Skeletal muscle tissue (tissue), 4 donors: ENCODE data around the gene HSPB7. TPM values are rescaled to one million over a fixed set of nuclear protein-coding genes. Genes with fewer than 3 reads are reported as not detected.
"Not testable (repeated sequence)": the region's sequence is repeated elsewhere in the genome, so short reads cannot be mapped to it uniquely, and the experiment has no call there.

Experiments
- H3K27ac ChIP-seq: one replicate; pipeline ENCODE4 v1.7.0; 2013; ENCODE audit warnings: mild to moderate bottlenecking, low read depth, low read length, inconsistent platforms
- H3K27me3 ChIP-seq, 3 donors: one replicate each; pipeline ENCODE4 v1.7.0; 2013; ENCODE audit warnings: low read length in 3 of 3; ENCODE audit not compliant: control insufficient read depth in 3 of 3, insufficient read depth in 3 of 3
- H3K36me3 ChIP-seq, 3 donors: one replicate each; pipeline ENCODE4 v1.7.0; 2013; ENCODE audit warnings: low read length in 3 of 3; ENCODE audit not compliant: control insufficient read depth in 3 of 3, insufficient read depth in 3 of 3
- H3K4me1 ChIP-seq, 3 donors: one replicate each; pipeline ENCODE4 v1.7.0; 2013; ENCODE audit warnings: low read length in 3 of 3, mild to moderate bottlenecking in 3 of 3; ENCODE audit not compliant: control insufficient read depth in 3 of 3, insufficient read depth in 3 of 3
- H3K4me3 ChIP-seq, 3 donors: one replicate each; pipeline ENCODE4 v1.7.0; 2013; ENCODE audit warnings: low read length in 3 of 3
- H3K9ac ChIP-seq, 3 donors: one replicate each; pipeline ENCODE4 v1.7.0; 2013; ENCODE audit warnings: low read length in 3 of 3, mild to moderate bottlenecking in 3 of 3, moderate library complexity in 2 of 3, low read depth in 1 of 3
- H3K9me3 ChIP-seq, 3 donors: one replicate each; pipeline ENCODE4 v1.7.0; 2013; ENCODE audit warnings: low read length in 3 of 3; ENCODE audit not compliant: control insufficient read depth in 3 of 3
- total RNA-seq: library from RNA; depleted of rRNA; stranded (reverse); fragments of >200 nt; gene quantifications from one replicate; pipeline ENCODE4 v1.2.3, GENCODE V29; 2014
- donor health status: Osteomylitis.

Gene HSPB7
- total RNA-seq, 1 donor from 2014 or later, result 5.7 TPM

GRCh38 chr1:16009678-16010077 is 8.2 kb downstream of the HSPB7 start:
- Histone ChIP-seq H3K9ac (no peak overlapping the region), H3K27ac (peak overlapping the region; percentile 0), H3K4me3 (no peak overlapping the region), H3K36me3 (no peaks in the 10 kb centered on the region), H3K9me3 (no peaks in the 10 kb centered on the region), H3K27me3 (no peaks in the 10 kb centered on the region), H3K4me1 (peaks cover 16 to 24% (median 22%) of the 10 kb centered on the region in 3 donors)

GRCh38 chr1:16009030-16009460 is 8.8 kb downstream of the HSPB7 start:
- H3K27ac ChIP-seq, result peak overlapping the region; percentile 0
- no peaks in the 10 kb centered on the region for H3K27me3 ChIP-seq
- H3K36me3 ChIP-seq, result no peaks in the 10 kb centered on the region
- H3K9me3 ChIP-seq, result no peaks in the 10 kb centered on the region
- H3K4me3 ChIP-seq, result no peak overlapping the region
- H3K9ac ChIP-seq, result peak overlapping the region in 1 of 3 donors; percentile 27
- peaks cover 10 to 18% (median 16%) of the 10 kb centered on the region in 3 donors for H3K4me1 ChIP-seq

GRCh38 chr1:16007671-16008341 is 10.0 kb downstream of the HSPB7 start:
- H3K4me1 ChIP-seq, result peaks cover 4 to 8% (median 6%) of the 10 kb centered on the region in 3 donors
- H3K27me3 ChIP-seq, result no peaks in the 10 kb centered on the region
- no peak overlapping the region for H3K9ac ChIP-seq
- no peak overlapping the region for H3K27ac ChIP-seq
- H3K36me3 ChIP-seq, result no peaks in the 10 kb centered on the region
- H3K4me3 ChIP-seq, result no peak overlapping the region
- no peaks in the 10 kb centered on the region for H3K9me3 ChIP-seq

- Histone ChIP-seq H3K9ac (no peak overlapping the region), H3K36me3 (no peaks in the 10 kb centered on the region), H3K4me1 (no peaks in the 10 kb centered on the region), H3K4me3 (no peak overlapping the region), H3K9me3 (no peaks in the 10 kb centered on the region), H3K27ac (no peak overlapping the region), H3K27me3 (no peaks in the 10 kb centered on the region)
Measured at GRCh38 chr1:16006552-16007485, 11.0 kb downstream of the HSPB7 start.

GRCh38 chr1:16006010-16006409 is 11.8 kb downstream of the HSPB7 start:
- Histone ChIP-seq H3K9ac (peak overlapping the region in 1 of 3 donors; percentile 3), H3K4me3 (no peak overlapping the region), H3K4me1 (no peaks in the 10 kb centered on the region), H3K27ac (no peak overlapping the region), H3K27me3 (no peaks in the 10 kb centered on the region), H3K36me3 (no peaks in the 10 kb centered on the region), H3K9me3 (no peaks in the 10 kb centered on the region)

GRCh38 chr1:16005597-16005996 is 12.2 kb downstream of the HSPB7 start:
- Histone ChIP-seq H3K36me3 (no peaks in the 10 kb centered on the region), H3K4me3 (no peak overlapping the region), H3K27ac (no peak overlapping the region), H3K27me3 (no peaks in the 10 kb centered on the region), H3K4me1 (no peaks in the 10 kb centered on the region), H3K9me3 (no peaks in the 10 kb centered on the region), H3K9ac (no peak overlapping the region)

GRCh38 chr1:16001274-16001673 is 16.6 kb downstream of the HSPB7 start:
- H3K27me3 ChIP-seq, H3K27ac ChIP-seq, H3K36me3 ChIP-seq, H3K4me3 ChIP-seq, H3K4me1 ChIP-seq, H3K9me3 ChIP-seq, H3K9ac ChIP-seq: not testable (repeated sequence)

GRCh38 chr1:15998929-15999328 is 18.9 kb downstream of the HSPB7 start:
- no peaks in the 10 kb centered on the region for H3K27me3 ChIP-seq
- H3K9me3 ChIP-seq, result no peaks in the 10 kb centered on the region
- H3K4me1 ChIP-seq, result no peaks in the 10 kb centered on the region
- no peak overlapping the region for H3K9ac ChIP-seq
- H3K27ac ChIP-seq, result no peak overlapping the region
- no peaks in the 10 kb centered on the region for H3K36me3 ChIP-seq
- no peak overlapping the region for H3K4me3 ChIP-seq

- Histone ChIP-seq H3K27me3 (no peaks in the 10 kb centered on the region), H3K4me3 (no peak overlapping the region), H3K9ac (no peak overlapping the region), H3K4me1 (no peaks in the 10 kb centered on the region), H3K9me3 (no peaks in the 10 kb centered on the region), H3K27ac (no peak overlapping the region), H3K36me3 (no peaks in the 10 kb centered on the region)
Measured at GRCh38 chr1:15997637-15998280, 20.1 kb downstream of the HSPB7 start.
